HCT116 (cell line): ENCODE data around the gene PPP1R3E.

Experiments used
- POLR2AphosphoS5 ChIP-seq: IDR thresholded peaks from 2 replicates; pipeline ENCODE4 v1.6.1; 2011; ENCODE audit warnings: mild to moderate bottlenecking, low read depth, low read length, moderate library complexity
- SP1 ChIP-seq: IDR thresholded peaks from 2 replicates; pipeline ENCODE4 v1.6.1; 2012; ENCODE audit warnings: low read depth
- TF ChIP-seq, protein P1 (sequence below), 3 experiments: fragments of 200-600 bp in 1 of 3; sonication (generic) in 1 of 3; IDR thresholded peaks in 2 of 3; conservative IDR thresholded peaks in 1 of 3; 2 replicates each; pipeline ENCODE4 v1.5.1; 2012 to 2017; ENCODE audit warnings: low read depth in 2 of 3, low read length in 2 of 3, antibody characterized with exemption in 1 of 3, borderline replicate concordance in 1 of 3, control low read depth in 1 of 3, mild to moderate bottlenecking in 1 of 3, mixed read lengths in 1 of 3, mixed run types in 1 of 3, moderate library complexity in 1 of 3; ENCODE audit not compliant: insufficient read depth in 1 of 3

DNA sequence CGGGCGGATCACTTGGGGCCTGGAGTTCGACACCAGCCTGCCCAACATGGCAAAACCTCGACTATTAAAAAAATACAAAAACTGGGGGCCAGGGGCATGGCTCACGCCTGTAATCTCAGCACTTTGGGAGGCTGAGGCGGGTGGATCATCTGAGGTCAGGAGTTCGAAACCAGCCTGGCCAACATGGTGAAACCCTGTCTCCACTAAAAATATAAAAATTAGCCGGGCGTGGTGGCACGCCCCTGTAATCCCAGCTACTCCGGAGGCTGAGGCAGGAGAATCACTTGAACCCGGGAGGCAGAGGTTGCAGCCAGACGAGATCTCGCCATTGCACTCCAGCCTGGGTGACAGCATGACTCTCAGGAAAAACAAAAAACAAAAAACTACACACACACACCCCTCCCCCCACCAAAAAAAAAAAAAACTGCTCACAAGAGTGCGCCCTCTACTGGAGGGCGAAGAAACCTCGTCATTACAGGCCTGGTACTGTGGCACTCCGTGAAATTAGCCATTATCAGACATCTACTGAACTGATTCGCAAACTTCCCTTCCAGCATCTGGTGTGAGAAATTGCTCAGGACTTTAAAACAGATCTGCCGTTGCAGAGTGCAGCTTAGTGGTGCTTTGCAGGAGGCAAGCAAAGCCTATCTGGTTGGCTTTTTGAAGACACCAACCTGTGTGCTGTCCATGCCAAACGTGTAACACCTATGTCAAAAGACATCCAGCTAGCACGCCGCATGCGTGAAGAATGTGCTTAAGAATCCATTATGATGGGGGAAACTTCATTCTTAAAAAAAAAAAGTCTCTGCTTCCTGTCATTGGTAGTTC, 7.7 kb downstream of the PPP1R3E start:
- TF ChIP-seq POLR2AphosphoS5 (peak; percentile 28; the same call in 1 of the 2 replicates), SP1 (no peak)
- TF ChIP-seq, protein P1, sequence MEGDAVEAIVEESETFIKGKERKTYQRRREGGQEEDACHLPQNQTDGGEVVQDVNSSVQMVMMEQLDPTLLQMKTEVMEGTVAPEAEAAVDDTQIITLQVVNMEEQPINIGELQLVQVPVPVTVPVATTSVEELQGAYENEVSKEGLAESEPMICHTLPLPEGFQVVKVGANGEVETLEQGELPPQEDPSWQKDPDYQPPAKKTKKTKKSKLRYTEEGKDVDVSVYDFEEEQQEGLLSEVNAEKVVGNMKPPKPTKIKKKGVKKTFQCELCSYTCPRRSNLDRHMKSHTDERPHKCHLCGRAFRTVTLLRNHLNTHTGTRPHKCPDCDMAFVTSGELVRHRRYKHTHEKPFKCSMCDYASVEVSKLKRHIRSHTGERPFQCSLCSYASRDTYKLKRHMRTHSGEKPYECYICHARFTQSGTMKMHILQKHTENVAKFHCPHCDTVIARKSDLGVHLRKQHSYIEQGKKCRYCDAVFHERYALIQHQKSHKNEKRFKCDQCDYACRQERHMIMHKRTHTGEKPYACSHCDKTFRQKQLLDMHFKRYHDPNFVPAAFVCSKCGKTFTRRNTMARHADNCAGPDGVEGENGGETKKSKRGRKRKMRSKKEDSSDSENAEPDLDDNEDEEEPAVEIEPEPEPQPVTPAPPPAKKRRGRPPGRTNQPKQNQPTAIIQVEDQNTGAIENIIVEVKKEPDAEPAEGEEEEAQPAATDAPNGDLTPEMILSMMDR (IDR thresholded peaks at IDR 0.05 in 2 of 3, conservative IDR thresholded peaks at IDR 0.05 in 1 of 3; ENCODE audit: borderline replicate concordance in 1 of 3, insufficient read depth in 1 of 3, low read depth in 2 of 3, low read length in 2 of 3), result peak; percentile 41 to 87 (median 83); a peak in 5 of 6 replicates
